Cardiac muscle cell (in vitro differentiated cells and primary cell): ENCODE results near the gene HIVEP3. TPM values are rescaled to one million over a fixed set of nuclear protein-coding genes. Genes with fewer than 3 reads are reported as not detected.

Source experiments
- DNase-seq, 2 donors: peaks; one replicate each; pipeline versions ENCODE4 v3.0.0 to v3.0.0-alpha.2; 2010 to 2017; ENCODE audit warnings: low read depth in 1 of 2, low spot score in 1 of 2
- H3K27ac ChIP-seq: fragments of 200-600 bp; sonication (generic); 2 replicates; pipeline ENCODE4 v1.5.1; 2016
- H3K27me3 ChIP-seq: fragments of 200-600 bp; sonication (generic); 2 replicates; pipeline ENCODE4 v1.6.0; 2016; ENCODE audit warnings: control low read depth
- H3K36me3 ChIP-seq: fragments of 200-600 bp; sonication (generic); 2 replicates; pipeline ENCODE4 v1.5.1; 2016; ENCODE audit warnings: control low read depth
- H3K4me1 ChIP-seq: fragments of 200-600 bp; sonication (generic); 2 replicates; pipeline ENCODE4 v1.8.1; 2017; ENCODE audit warnings: low read depth, mild to moderate bottlenecking, mixed run types
- H3K4me3 ChIP-seq: fragments of 200-600 bp; sonication (generic); 2 replicates; pipeline ENCODE4 v1.5.1; 2016; ENCODE audit warnings: mild to moderate bottlenecking
- H3K9me3 ChIP-seq: fragments of 200-600 bp; sonication (generic); 2 replicates; pipeline ENCODE4 v1.5.1; 2017; ENCODE audit warnings: low read depth, mild to moderate bottlenecking, control low read depth
- CTCF ChIP-seq: IDR thresholded peaks from 2 replicates; pipeline ENCODE4 v1.5.1; 2012; ENCODE audit warnings: low read depth, mild to moderate bottlenecking, low read length
- polyA plus RNA-seq: library from polyadenylated mRNA; unstranded; fragments of >200 nt; fragmentation: Nextera tagmentation; extraction: Ambion mirVana; gene quantifications from 2 replicates; pipeline ENCODE4 v1.2.1, GENCODE V29; 2016
- total RNA-seq: library from RNA; depleted of rRNA; stranded (reverse); fragments of >200 nt; gene quantifications from 2 replicates; pipeline ENCODE4 v1.2.3, GENCODE V29; 2016

The HIVEP3 gene
- total and polyA plus RNA-seq, 2 experiments from 2014 or later = 0.42 to 0.62 TPM

GRCh38 chr1:41547781-41548560 lies 370.8 kb downstream of the HIVEP3 start:
- H3K27me3 ChIP-seq = no peaks in the 10 kb centered on the region
- H3K4me3 ChIP-seq = no peak overlapping the region
- no peak for DNase-seq
- no peak overlapping the region for H3K27ac ChIP-seq
- H3K9me3 ChIP-seq = no peaks in the 10 kb centered on the region
- no peak for TF ChIP-seq CTCF
- H3K36me3 ChIP-seq = no peaks in the 10 kb centered on the region
- H3K4me1 ChIP-seq = no peaks in the 10 kb centered on the region

GRCh38 chr1:41547336-41547735 lies 371.4 kb downstream of the HIVEP3 start:
- no peak for TF ChIP-seq CTCF
- no peak for DNase-seq
- H3K27ac ChIP-seq = no peak overlapping the region
- no peaks in the 10 kb centered on the region for H3K36me3 ChIP-seq
- H3K27me3 ChIP-seq = no peaks in the 10 kb centered on the region
- no peaks in the 10 kb centered on the region for H3K4me1 ChIP-seq
- no peaks in the 10 kb centered on the region for H3K9me3 ChIP-seq
- no peak overlapping the region for H3K4me3 ChIP-seq

- H3K36me3 ChIP-seq = no peaks in the 10 kb centered on the region
- no peak for DNase-seq
- no peak overlapping the region for H3K4me3 ChIP-seq
- no peaks in the 10 kb centered on the region for H3K4me1 ChIP-seq
- no peaks in the 10 kb centered on the region for H3K9me3 ChIP-seq
- no peak for TF ChIP-seq CTCF
- no peaks in the 10 kb centered on the region for H3K27me3 ChIP-seq
- no peak overlapping the region for H3K27ac ChIP-seq
Observed at GRCh38 chr1:41546833-41547135, 371.9 kb downstream of the HIVEP3 start.

GRCh38 chr1:41545996-41546832 lies 372.5 kb downstream of the HIVEP3 start:
- no peak for TF ChIP-seq CTCF
- no peaks in the 10 kb centered on the region for H3K27me3 ChIP-seq
- no peak overlapping the region for H3K27ac ChIP-seq
- no peak overlapping the region for H3K4me3 ChIP-seq
- H3K4me1 ChIP-seq = no peaks in the 10 kb centered on the region
- H3K36me3 ChIP-seq = no peaks in the 10 kb centered on the region
- H3K9me3 ChIP-seq = no peaks in the 10 kb centered on the region
- peak in 1 of 2 donors; percentile 11 for DNase-seq

- no peak for TF ChIP-seq CTCF
Observed at GRCh38 chr1:41542196-41542930, 376.4 kb downstream of the HIVEP3 start.

More at GRCh38 chr1:41542196-41542930, 376.4 kb downstream of the HIVEP3 start:
- no peak overlapping the region for H3K4me3 ChIP-seq
- peaks cover 25% of the 10 kb centered on the region for H3K4me1 ChIP-seq
- no peak overlapping the region for H3K27ac ChIP-seq
- no peaks in the 10 kb centered on the region for H3K36me3 ChIP-seq
- DNase-seq = no peak
- H3K9me3 ChIP-seq = no peaks in the 10 kb centered on the region
- no peaks in the 10 kb centered on the region for H3K27me3 ChIP-seq
